Activated B cell treated with CpG ODN at 0.5 μM for 24 hours (primary cell): ENCODE results near the gene KCTD5. TPM values are rescaled to one million over a fixed set of nuclear protein-coding genes. Genes with fewer than 3 reads are reported as not detected.

Source experiments
- ATAC-seq: fragments of 200-7000 bp; cut with Tn5 transposase; one replicate; pipeline ENCODE4 v1.10.0; 2021; ENCODE audit warnings: low read depth, mild to moderate bottlenecking, moderate library complexity
- CTCF ChIA-PET: fragments of 350-600 bp; sonication (Branson Sonifier 250); formaldehyde crosslinking; loops from one replicate; lab custom pipeline; 2021; ENCODE audit warnings: antibody characterized with exemption; lab: Charles Lee
- POLR2A ChIA-PET: fragments of 350-600 bp; sonication (Branson Sonifier 250); formaldehyde crosslinking; loops from one replicate; lab custom pipeline; 2021; ENCODE audit warnings: antibody characterized with exemption; lab: Charles Lee
- DNase-seq: peaks from one replicate; pipeline ENCODE4 v3.0.0; 2022
- H3K27ac Mint-ChIP-seq: one replicate; pipeline ENCODE4 v1.8.0; 2020; ENCODE audit warnings: mixed read lengths
- H3K27me3 Mint-ChIP-seq: one replicate; pipeline ENCODE4 v1.8.0; 2021; ENCODE audit warnings: mixed read lengths
- H3K36me3 Mint-ChIP-seq: one replicate; pipeline ENCODE4 v1.8.0; 2021; ENCODE audit warnings: low read depth, mixed read lengths
- H3K4me1 Mint-ChIP-seq: one replicate; pipeline ENCODE4 v1.8.0; 2021; ENCODE audit warnings: mixed read lengths
- H3K4me3 Mint-ChIP-seq: one replicate; pipeline ENCODE4 v1.8.0; 2020; ENCODE audit warnings: mild to moderate bottlenecking, mixed read lengths
- H3K9me3 Mint-ChIP-seq: one replicate; pipeline ENCODE4 v1.8.0; 2020; ENCODE audit warnings: mixed read lengths
- CTCF ChIP-seq: fragments of 200-600 bp; IDR thresholded peaks from one replicate; pipeline ENCODE4 v1.8.0; 2022; ENCODE audit warnings: antibody characterized with exemption, mild to moderate bottlenecking
- intact Hi-C: fragments of 100-400 bp; cut with micrococcal nuclease; formaldehyde crosslinking; loops from one replicate; pipeline ENCODE4 v1.15.1; 2024
- total RNA-seq: library from RNA; stranded (reverse); gene quantifications from 2 replicates; pipeline ENCODE4 v1.2.3, GENCODE V29; 2022

The KCTD5 gene
- total RNA-seq, 1 donor from 2014 or later, result 30.3 TPM

DNA sequence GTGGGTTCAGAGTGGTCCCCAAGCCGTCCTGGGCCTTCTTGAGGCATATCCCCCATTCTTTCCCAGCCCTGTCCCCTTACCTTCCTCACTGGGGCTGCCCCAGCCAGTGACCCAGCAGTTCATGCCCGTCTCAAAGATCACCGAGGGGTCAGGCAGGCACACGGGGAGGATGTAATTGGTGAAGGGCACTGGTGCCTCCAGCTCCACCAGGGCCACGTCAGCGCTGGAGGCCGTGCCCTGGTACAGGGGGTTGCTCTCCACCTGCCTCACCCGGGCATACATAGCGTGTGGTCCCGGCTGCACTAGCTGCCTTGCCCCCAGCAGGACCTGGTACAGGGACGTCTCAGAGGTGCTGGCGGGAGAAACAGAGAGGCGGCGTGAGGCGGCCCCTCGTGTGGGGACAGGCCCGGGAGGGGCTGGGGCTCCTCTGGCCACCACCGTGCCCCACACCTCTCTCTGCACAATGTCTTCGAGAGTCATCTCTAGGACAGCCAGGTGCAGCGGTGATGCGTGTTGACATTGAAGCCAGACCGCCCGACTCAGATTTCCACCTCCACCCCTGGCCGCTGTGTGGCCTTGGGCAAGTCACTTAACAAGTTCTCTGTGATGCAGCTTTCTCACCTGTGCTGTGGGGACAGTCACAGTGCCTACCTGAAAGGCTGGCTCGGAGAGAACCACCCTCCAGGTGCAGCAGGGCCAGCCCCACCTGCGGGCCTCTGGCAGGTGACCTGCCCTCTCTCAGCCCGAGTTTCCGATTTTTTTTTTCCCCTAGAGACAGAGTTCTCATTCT, 31.9 kb downstream of the KCTD5 start:
- no peak for TF ChIP-seq CTCF
- ChIA-PET CTCF (no interaction called here), POLR2A (no interaction called here)
- no peak overlapping the region for H3K4me3 Mint-ChIP-seq
- intact Hi-C loops, result loop anchor here (2.0 kb wide), 1 partner anchor 39 kb away; the partner anchor contains the start of gene SRRM2
- peaks cover 10% of the 10 kb centered on the region for H3K4me1 Mint-ChIP-seq
- ATAC-seq (no peak), DNase-seq (no peak)
- H3K9me3 Mint-ChIP-seq, result no peaks in the 10 kb centered on the region
- no peaks in the 10 kb centered on the region for H3K36me3 Mint-ChIP-seq
- no peak overlapping the region for H3K27ac Mint-ChIP-seq
- peaks cover 2% of the 10 kb centered on the region for H3K27me3 Mint-ChIP-seq

GRCh38 chr16:2715064-2715463, 32.7 kb downstream of the KCTD5 start:
- peaks cover 2% of the 10 kb centered on the region for H3K27me3 Mint-ChIP-seq
- H3K9me3 Mint-ChIP-seq, result no peaks in the 10 kb centered on the region
- no peak for TF ChIP-seq CTCF
- no peak overlapping the region for H3K27ac Mint-ChIP-seq
- H3K4me1 Mint-ChIP-seq, result peaks cover 10% of the 10 kb centered on the region
- ChIA-PET POLR2A (no interaction called here), CTCF (no interaction called here)
- no peak overlapping the region for H3K4me3 Mint-ChIP-seq
- ATAC-seq, result no peak
- H3K36me3 Mint-ChIP-seq, result no peaks in the 10 kb centered on the region
- no peak for DNase-seq
- intact Hi-C loops, result loop anchor here (2.0 kb wide), 1 partner anchor 38 kb away; the partner anchor contains the start of gene SRRM2

- ChIA-PET CTCF (no interaction called here), POLR2A (no interaction called here)
- TF ChIP-seq CTCF, result no peak
- Mint-ChIP-seq H3K4me3 (no peak overlapping the region), H3K27ac (no peak overlapping the region), H3K36me3 (no peaks in the 10 kb centered on the region), H3K4me1 (peaks cover 11% of the 10 kb centered on the region), H3K9me3 (no peaks in the 10 kb centered on the region), H3K27me3 (peaks cover 2% of the 10 kb centered on the region)
- intact Hi-C loops, result loop anchor here (2.0 kb wide), 1 partner anchor 37 kb away; the partner anchor contains the start of gene SRRM2
- ATAC-seq (peak; percentile 96), DNase-seq (peak; percentile 79)
Measured at GRCh38 chr16:2715519-2715918, 33.2 kb downstream of the KCTD5 start.

GRCh38 chr16:2715966-2716885, 33.9 kb downstream of the KCTD5 start:
- Mint-ChIP-seq H3K4me1 (peaks cover 13% of the 10 kb centered on the region), H3K9me3 (no peaks in the 10 kb centered on the region), H3K36me3 (no peaks in the 10 kb centered on the region), H3K4me3 (peak overlapping the region; percentile 7), H3K27ac (no peak overlapping the region), H3K27me3 (peaks cover 2% of the 10 kb centered on the region)
- ChIA-PET CTCF (no interaction called here), POLR2A (interaction anchor here (1.0 kb wide), 1 partner anchor 34 kb away, joined by 5 read pairs; the partner anchor contains the start of gene KCTD5)
- DNase-seq (no peak), ATAC-seq (no peak)
- intact Hi-C loops, result loop anchor here (2.0 kb wide), 1 partner anchor 37 kb away; the partner anchor contains the start of gene SRRM2
- TF ChIP-seq CTCF, result no peak
